Breast epithelium (tissue), 3 donors: Measurements from ENCODE around the gene ARF3.

Experiments
- CTCF ChIP-seq, 3 donors: fragments of 450-650 bp; IDR thresholded peaks; one replicate each; pipeline ENCODE4 v1.5.1; 2016 to 2017; ENCODE audit warnings: antibody characterized with exemption in 3 of 3, mild to moderate bottlenecking in 3 of 3, moderate library complexity in 3 of 3
- POLR2A ChIP-seq: fragments of 450-650 bp; IDR thresholded peaks from one replicate; pipeline ENCODE4 v1.6.1; 2016; ENCODE audit warnings: antibody characterized with exemption, mild to moderate bottlenecking, moderate library complexity
- POLR2AphosphoS5 ChIP-seq, 3 donors: sonication (generic); formaldehyde crosslinking; IDR thresholded peaks; one replicate each; pipeline ENCODE4 v1.6.1; 2017; ENCODE audit warnings: antibody characterized with exemption in 3 of 3

DNA sequence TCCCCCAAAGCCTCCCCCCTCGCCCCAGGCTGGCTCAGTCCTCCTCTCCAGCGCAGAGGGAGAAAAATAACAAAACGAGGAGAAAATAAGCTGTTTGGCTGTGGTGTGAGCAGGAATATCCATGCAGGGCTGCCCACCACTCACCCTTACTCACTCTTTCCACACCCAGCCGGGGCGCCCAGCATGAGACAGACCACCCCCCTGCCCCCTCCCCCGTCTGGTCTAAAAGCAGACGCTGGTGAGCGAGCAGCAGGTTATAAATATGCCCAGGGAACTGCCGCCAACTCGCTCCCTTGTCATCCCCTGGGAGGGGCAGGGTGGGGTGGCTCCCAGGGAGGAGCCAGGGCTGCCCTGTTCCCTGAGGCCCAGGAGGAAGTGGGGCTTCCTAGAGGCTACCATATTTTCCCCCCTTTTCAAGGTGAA is 28.2 kb upstream of the ARF3 start:
- TF ChIP-seq POLR2A (no peak), CTCF (IDR thresholded peaks at IDR 0.05) (no peak), POLR2AphosphoS5 (IDR thresholded peaks at IDR 0.05) (no peak)
